ENCODE results near the gene CYP19A1. TPM values are rescaled to one million over a fixed set of nuclear protein-coding genes. Genes with fewer than 3 reads are reported as not detected.

Gene CYP19A1
- total RNA-seq, 1 donor from 2014 or later: not detected

GRCh38 chr15:51279391-51279790 is 59.0 kb downstream of the CYP19A1 start:
- Mint-ChIP-seq H3K36me3 (ENCODE audit: low read depth, unreplicated experiment) (no peaks in the 10 kb centered on the region), H3K4me1 (ENCODE audit: unreplicated experiment) (no peaks in the 10 kb centered on the region), H3K27me3 (ENCODE audit: unreplicated experiment) (peaks cover 4% of the 10 kb centered on the region), H3K4me3 (ENCODE audit: unreplicated experiment) (no peak overlapping the region), H3K9me3 (ENCODE audit: unreplicated experiment) (no peaks in the 10 kb centered on the region), H3K27ac (ENCODE audit: unreplicated experiment) (no peak overlapping the region)
- DNase-seq (ENCODE audit: low spot score): no peak
- no peak for TF ChIP-seq CTCF (IDR thresholded peaks at IDR 0.05; ENCODE audit: unreplicated experiment)

- Mint-ChIP-seq H3K9me3 (ENCODE audit: unreplicated experiment) (no peaks in the 10 kb centered on the region), H3K4me3 (ENCODE audit: unreplicated experiment) (no peak overlapping the region), H3K36me3 (ENCODE audit: low read depth, unreplicated experiment) (no peaks in the 10 kb centered on the region), H3K4me1 (ENCODE audit: unreplicated experiment) (no peaks in the 10 kb centered on the region), H3K27me3 (ENCODE audit: unreplicated experiment) (peaks cover 4% of the 10 kb centered on the region), H3K27ac (ENCODE audit: unreplicated experiment) (no peak overlapping the region)
- TF ChIP-seq CTCF (IDR thresholded peaks at IDR 0.05; ENCODE audit: unreplicated experiment): no peak
- DNase-seq (ENCODE audit: low spot score): no peak
These were observed 61.3 kb downstream of the CYP19A1 start for GRCh38 chr15:51277101-51277500.

- no peak overlapping the region for H3K27ac Mint-ChIP-seq (ENCODE audit: unreplicated experiment)
- no peak for DNase-seq (ENCODE audit: low spot score)
- H3K4me3 Mint-ChIP-seq (ENCODE audit: unreplicated experiment): no peak overlapping the region
- no peaks in the 10 kb centered on the region for H3K27me3 Mint-ChIP-seq (ENCODE audit: unreplicated experiment)
- no peaks in the 10 kb centered on the region for H3K36me3 Mint-ChIP-seq (ENCODE audit: low read depth, unreplicated experiment)
- H3K4me1 Mint-ChIP-seq (ENCODE audit: unreplicated experiment): no peaks in the 10 kb centered on the region
- TF ChIP-seq CTCF (IDR thresholded peaks at IDR 0.05; ENCODE audit: unreplicated experiment): no peak
- no peaks in the 10 kb centered on the region for H3K9me3 Mint-ChIP-seq (ENCODE audit: unreplicated experiment)
These were observed 63.4 kb downstream of the CYP19A1 start for GRCh38 chr15:51274956-51275355.

- TF ChIP-seq CTCF (IDR thresholded peaks at IDR 0.05; ENCODE audit: unreplicated experiment): no peak
- Mint-ChIP-seq H3K36me3 (ENCODE audit: low read depth, unreplicated experiment) (no peaks in the 10 kb centered on the region), H3K27ac (ENCODE audit: unreplicated experiment) (no peak overlapping the region), H3K4me1 (ENCODE audit: unreplicated experiment) (peaks cover 7% of the 10 kb centered on the region), H3K27me3 (ENCODE audit: unreplicated experiment) (peaks cover 5% of the 10 kb centered on the region), H3K4me3 (ENCODE audit: unreplicated experiment) (no peak overlapping the region), H3K9me3 (ENCODE audit: unreplicated experiment) (no peaks in the 10 kb centered on the region)
- no peak for DNase-seq (ENCODE audit: low spot score)
These were observed 67.7 kb downstream of the CYP19A1 start for GRCh38 chr15:51270706-51271105.

- Mint-ChIP-seq H3K4me1 (ENCODE audit: unreplicated experiment) (peaks cover 7% of the 10 kb centered on the region), H3K36me3 (ENCODE audit: low read depth, unreplicated experiment) (no peaks in the 10 kb centered on the region), H3K9me3 (ENCODE audit: unreplicated experiment) (no peaks in the 10 kb centered on the region), H3K27ac (ENCODE audit: unreplicated experiment) (no peak overlapping the region), H3K27me3 (ENCODE audit: unreplicated experiment) (peaks cover 8% of the 10 kb centered on the region), H3K4me3 (ENCODE audit: unreplicated experiment) (no peak overlapping the region)
- TF ChIP-seq CTCF (IDR thresholded peaks at IDR 0.05; ENCODE audit: unreplicated experiment): no peak
- no peak for DNase-seq (ENCODE audit: low spot score)
These were observed 68.9 kb downstream of the CYP19A1 start for GRCh38 chr15:51269496-51269895.
